ENCODE measurements around the gene ZIC3.

Gene ZIC3

DNA sequence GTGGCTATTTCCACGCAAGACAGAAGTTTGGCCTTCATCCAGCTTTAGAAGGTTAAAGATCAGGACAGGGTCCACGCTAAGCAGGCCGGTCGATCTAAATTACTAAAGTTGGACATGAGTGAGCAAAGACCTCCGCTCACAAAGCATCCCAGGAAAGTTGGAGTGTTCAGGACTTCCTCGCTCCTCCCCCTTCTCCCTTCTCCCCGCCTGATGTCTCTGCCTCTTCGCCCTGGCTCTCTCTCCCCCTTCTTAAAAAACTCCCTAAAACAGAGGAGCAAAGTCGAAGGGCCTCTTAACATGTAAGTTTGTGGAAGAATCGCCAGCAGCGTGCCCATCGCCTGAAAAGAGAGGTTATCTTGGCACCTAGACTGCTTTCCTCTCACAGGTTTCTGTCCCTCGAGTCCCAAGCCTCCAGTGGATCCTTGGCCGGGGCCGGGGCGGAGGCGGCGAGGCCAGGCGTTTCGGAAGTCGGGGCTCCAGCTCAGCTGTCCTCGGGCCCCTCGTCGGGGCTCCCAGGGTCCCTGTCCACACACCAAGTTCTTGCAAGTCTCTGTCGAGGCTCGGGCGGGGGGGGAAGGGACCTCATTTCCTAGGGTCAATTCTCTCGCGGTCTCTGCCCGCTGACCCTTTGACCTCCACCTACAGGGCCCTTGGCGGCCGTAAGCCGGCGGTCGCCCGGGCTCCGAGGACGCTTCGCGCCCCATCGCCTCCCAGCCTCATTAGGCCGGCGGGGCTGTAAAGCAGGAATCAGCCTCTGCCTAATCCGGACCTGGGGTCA, 7.6 kb downstream of the ZIC3 start:
- in situ Hi-C loops (cut with HindIII; ENCODE audit: low sequenced_read_pairs) = no loop called here

DNA sequence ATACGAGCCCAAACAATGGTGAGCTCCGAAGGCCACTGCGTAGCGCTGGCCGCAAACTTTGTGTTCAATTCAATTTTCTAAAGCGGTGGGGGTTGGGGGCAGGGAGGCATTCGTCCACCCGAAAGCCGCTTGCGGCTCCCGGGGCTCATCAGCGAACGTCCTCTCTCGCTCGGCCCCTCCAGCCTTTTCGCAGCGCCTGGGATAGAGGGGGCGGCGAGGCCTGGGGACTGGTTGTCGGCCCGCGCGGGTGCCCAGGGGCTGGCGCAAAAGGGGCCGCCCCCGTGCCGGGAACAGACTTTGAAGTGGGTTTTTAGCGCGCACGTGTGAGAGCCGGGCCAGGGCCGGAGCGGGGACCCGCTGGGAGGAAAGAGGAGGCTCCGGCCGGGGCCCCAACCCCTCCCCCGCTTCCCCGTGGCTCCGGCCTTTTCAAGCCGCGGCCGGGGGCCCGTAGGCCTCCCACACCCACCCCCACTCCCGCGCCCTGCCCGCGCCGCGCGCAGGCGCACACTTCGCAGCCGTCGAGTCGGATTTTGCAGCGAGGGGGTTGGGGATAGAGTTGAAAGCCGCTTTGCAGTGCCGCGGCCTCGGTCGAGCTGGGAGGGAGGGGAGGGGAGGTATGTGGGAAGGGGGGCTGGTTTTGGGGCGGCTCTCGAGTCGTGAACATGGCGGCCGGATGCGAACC, 8.3 kb downstream of the ZIC3 start:
- in situ Hi-C loops (cut with HindIII; ENCODE audit: low sequenced_read_pairs) = no loop called here

GRCh38 chrX:137574784-137575293, 8.9 kb downstream of the ZIC3 start:
- in situ Hi-C loops (cut with HindIII; ENCODE audit: low sequenced_read_pairs) = no loop called here

DNA sequence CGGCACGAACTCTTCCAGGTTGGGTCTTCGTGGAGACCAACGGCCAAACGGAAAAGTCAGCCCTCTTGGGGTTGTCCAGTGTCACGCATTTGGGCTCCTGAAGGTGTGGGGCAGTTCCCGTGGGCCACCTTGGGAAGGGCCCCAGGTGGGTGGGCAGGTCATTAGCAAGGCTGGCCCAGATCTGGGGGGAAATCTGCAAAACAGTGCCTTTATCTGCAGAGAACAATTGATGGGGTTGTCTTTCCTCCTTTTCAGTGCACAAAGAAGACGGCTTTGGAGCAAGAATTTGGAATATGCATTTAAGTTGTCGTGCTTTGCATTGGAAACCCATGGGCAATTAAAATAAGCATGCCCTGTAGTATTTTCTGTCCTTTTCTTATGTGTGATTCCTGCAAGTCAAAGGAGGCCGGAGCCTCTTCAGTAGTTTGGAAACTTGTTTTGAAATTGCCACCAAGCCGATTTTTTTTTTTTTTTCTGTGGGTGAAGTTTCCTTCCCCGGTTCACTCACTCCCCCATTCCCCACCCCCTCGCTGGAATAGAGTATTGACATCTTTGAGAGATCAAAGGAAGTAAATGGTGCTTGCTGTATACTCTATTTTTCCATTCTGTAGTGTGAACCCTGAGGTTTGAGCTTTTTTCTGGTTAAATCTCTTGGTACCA, 9.8 kb downstream of the ZIC3 start:
- in situ Hi-C loops (cut with HindIII; ENCODE audit: low sequenced_read_pairs) = no loop called here

DNA sequence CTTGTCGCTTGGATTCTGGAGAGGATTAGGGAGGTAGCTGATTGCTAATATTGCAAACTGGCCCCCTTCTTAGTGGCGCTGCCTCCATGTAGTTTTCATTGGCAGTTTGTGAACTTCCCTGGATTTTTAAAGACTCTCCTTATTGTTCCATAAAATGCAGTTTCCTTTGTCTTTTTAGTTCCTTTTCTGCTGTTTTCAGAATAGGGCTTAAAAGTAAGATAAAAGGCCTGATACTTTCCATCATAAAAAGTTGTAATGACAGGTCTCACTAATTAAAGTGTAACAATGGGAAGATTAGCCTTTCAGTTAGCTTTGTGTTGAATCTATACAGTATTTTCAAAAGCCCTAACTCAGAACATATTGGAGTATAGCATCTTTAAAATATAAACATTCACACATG, 21.2 kb downstream of the ZIC3 start:
- in situ Hi-C loops (cut with HindIII; ENCODE audit: low sequenced_read_pairs) = no loop called here

GRCh38 chrX:137600769-137601168, 34.8 kb downstream of the ZIC3 start:
- in situ Hi-C loops (cut with HindIII; ENCODE audit: low sequenced_read_pairs) = no loop called here

Data from DLD1 (cell line).